GM12878 (cell line): ENCODE measurements around the gene RPL10A. TPM values are rescaled to one million over a fixed set of nuclear protein-coding genes. Genes with fewer than 3 reads are reported as not detected.

Source experiments
- ATAC-seq: fragments of 200-7000 bp; cut with Tn5 transposase; 3 replicates; pipeline ENCODE4 v1.9.1; 2020; ENCODE audit warnings: mild to moderate bottlenecking, moderate library complexity
- BruUV-seq: library from RNA; stranded (reverse); fragments of 400-500 nt; replicated peaks from 2 replicates; lab custom pipeline; 2021; lab: Mats Ljungman, UMichigan
- CTCF ChIA-PET: fragments of 300-600 bp; sonication (Branson Sonifier 250); formaldehyde crosslinking; extraction: SDS; loops from one replicate; lab custom pipeline; 2021; ENCODE audit warnings: inconsistent platforms; lab: Yijun Ruan, JAX
- POLR2A ChIA-PET: fragments of 350-600 bp; formaldehyde crosslinking; extraction: SDS; loops from one replicate; lab custom pipeline; 2021; ENCODE audit warnings: inconsistent platforms; lab: Charles Lee
- RAD21 ChIA-PET: fragments of 300-600 bp; sonication (Branson Sonifier 250); formaldehyde crosslinking; loops from one replicate; lab custom pipeline; 2023; ENCODE audit warnings: antibody characterized with exemption; ENCODE audit not compliant: unreplicated experiment; lab: Charles Lee
- SMC1A ChIA-PET: fragments of 300-600 bp; sonication (Branson Sonifier 250); formaldehyde crosslinking; loops from one replicate; lab custom pipeline; 2023; ENCODE audit not compliant: unreplicated experiment, uncharacterized antibody; lab: Charles Lee
- DNase-seq: peaks from one replicate; pipeline ENCODE4 v3.0.0-alpha.2; 2011; ENCODE audit warnings: low read depth, low spot score
- FAIRE-seq: peaks from 3 replicates; lab custom pipeline; 2011; peaks lifted over from hg19 to GRCh38; lab: Jason Lieb, UNC
- H2AFZ ChIP-seq: 2 replicates; pipeline ENCODE4 v1.6.0; 2011; ENCODE audit warnings: low read depth, low read length, control low read depth; ENCODE audit not compliant: control insufficient read depth
- H3K27ac ChIP-seq: 2 replicates; pipeline ENCODE4 v1.5.1; 2011; ENCODE audit warnings: control low read depth; ENCODE audit not compliant: control insufficient read depth, insufficient read depth
- H3K27me3 ChIP-seq, 2 experiments: replicated peaks in 1 of 2; 2 replicates each; pipeline versions ENCODE4 v1.6.0 to v1.6.1; 2011; ENCODE audit warnings: low read length in 1 of 2; ENCODE audit not compliant: control insufficient read depth in 2 of 2, insufficient read depth in 2 of 2
- H3K36me3 ChIP-seq, 2 experiments: 2 replicates each; pipeline ENCODE4 v1.5.1; 2011; ENCODE audit warnings: low read length in 1 of 2; ENCODE audit not compliant: control insufficient read depth in 2 of 2, insufficient read depth in 2 of 2
- H3K4me1 ChIP-seq: 2 replicates; pipeline ENCODE4 v1.6.1; 2011; ENCODE audit warnings: mild to moderate bottlenecking, low read length, moderate library complexity, mixed read lengths; ENCODE audit not compliant: control insufficient read depth, insufficient read depth
- H3K4me2 ChIP-seq: 2 replicates; pipeline ENCODE4 v1.6.0; 2011; ENCODE audit warnings: control low read depth; ENCODE audit not compliant: control insufficient read depth, insufficient read depth
- H3K4me3 ChIP-seq: fragments of 200-600 bp; sonication (generic); 2 replicates; pipeline ENCODE4 v1.5.1; 2016
- H3K79me2 ChIP-seq: 2 replicates; pipeline ENCODE4 v1.6.0; 2011; ENCODE audit warnings: low read length; ENCODE audit not compliant: control insufficient read depth, insufficient read depth
- H3K9ac ChIP-seq: 2 replicates; pipeline ENCODE4 v1.8.0; 2011; ENCODE audit warnings: low read length, control low read depth, mixed read lengths; ENCODE audit not compliant: control insufficient read depth, insufficient read depth
- H3K9me3 ChIP-seq: replicated peaks from 3 replicates; pipeline ENCODE4 v1.5.1; 2011; ENCODE audit warnings: mild to moderate bottlenecking, low read length; ENCODE audit not compliant: control insufficient read depth, insufficient read depth
- H4K20me1 ChIP-seq: 2 replicates; pipeline ENCODE4 v1.6.0; 2011; ENCODE audit not compliant: control insufficient read depth, insufficient read depth
- BCL11A ChIP-seq: IDR thresholded peaks from 2 replicates; pipeline ENCODE4 v1.6.1; 2011; ENCODE audit warnings: low read depth, low read length
- CHD1 ChIP-seq: IDR thresholded peaks from 2 replicates; pipeline ENCODE4 v1.6.1; 2012; ENCODE audit warnings: low read depth, low read length, improper control_type of control experiment
- CREM ChIP-seq: IDR thresholded peaks from 2 replicates; pipeline ENCODE4 v1.6.1; 2014; ENCODE audit warnings: antibody characterized with exemption, low read depth
- E2F4 ChIP-seq: IDR thresholded peaks from 2 replicates; pipeline ENCODE4 v1.6.1; 2012; ENCODE audit warnings: low read depth, low read length, improper control_type of control experiment
- IKZF2 ChIP-seq, 2 experiments: fragments of 450-650 bp; IDR thresholded peaks; 2 replicates each; pipeline ENCODE4 v1.6.1; 2017; ENCODE audit warnings: mild to moderate bottlenecking in 2 of 2, moderate library complexity in 2 of 2
- NBN ChIP-seq: fragments of 450-650 bp; IDR thresholded peaks from 2 replicates; pipeline ENCODE4 v1.6.1; 2016
- POLR2AphosphoS2 ChIP-seq: IDR thresholded peaks from 2 replicates; pipeline ENCODE4 v1.6.1; 2011; ENCODE audit warnings: low read depth, mild to moderate bottlenecking, low read length, improper control_type of control experiment, moderate library complexity
- RAD51 ChIP-seq: fragments of 450-650 bp; IDR thresholded peaks from 2 replicates; pipeline ENCODE4 v1.6.1; 2016; ENCODE audit warnings: moderate library complexity, mild to moderate bottlenecking, inconsistent platforms
- RBBP5 ChIP-seq: fragments of 200-600 bp; sonication (generic); conservative IDR thresholded peaks from 2 replicates; pipeline ENCODE4 v1.6.1; 2016
- RCOR1 ChIP-seq: conservative IDR thresholded peaks from 2 replicates; pipeline ENCODE4 v1.6.1; 2012; ENCODE audit warnings: low read depth, low read length, improper control_type of control experiment
- RFX5 ChIP-seq: IDR thresholded peaks from 2 replicates; pipeline ENCODE4 v1.6.1; 2011; ENCODE audit warnings: low read depth, low read length, improper control_type of control experiment
- SIN3A ChIP-seq: IDR thresholded peaks from 2 replicates; pipeline ENCODE4 v1.6.1; 2012; ENCODE audit warnings: low read depth, low read length, improper control_type of control experiment
- TAF1 ChIP-seq: IDR thresholded peaks from 2 replicates; pipeline ENCODE4 v1.6.1; 2011; ENCODE audit warnings: mild to moderate bottlenecking, low read depth, low read length, borderline replicate concordance
- WGBS: methylation state at CpG from one replicate; pipeline ENCODE4 v1.1.6; 2016; ENCODE audit warnings: low lambda C conversion rate; ENCODE audit not compliant: insufficient replicate concordance, insufficient coverage; ENCODE audit errors: missing lambda C conversion rate; 5-methylcytosine and 5-hydroxymethylcytosine counted together
- in situ Hi-C: fragments of 300-500 bp; cut with MboI; formaldehyde crosslinking; loops from 9 replicates; pipeline ENCODE4 v1.14.3; 2018; ENCODE audit warnings: mixed read lengths
- intact Hi-C: fragments of 100-400 bp; cut with micrococcal nuclease; formaldehyde crosslinking; loops from one replicate; pipeline ENCODE4 v1.14.2; 2022; ENCODE audit not compliant: unreplicated experiment
- polyA plus RNA-seq, 11 experiments: library from polyadenylated mRNA; depleted of rRNA in 4 of 11; unstranded in 6 of 11; stranded (reverse) in 5 of 11; fragments of >200 nt; fragmentation: Nextera tagmentation in 4 of 11; fragmentation: Illumina TruSeq in 1 of 11; extraction: Ambion mirVana in 4 of 11; extraction: Trizol in 1 of 11; gene quantifications; 1 replicate in 1 of 11; 2 replicates in 10 of 11; pipeline versions ENCODE4 v1.2.1 to v1.2.3, GENCODE V29; 2011 to 2016; ENCODE audit warnings: inconsistent platforms in 2 of 11, missing spikeins in 2 of 11, low read depth in 1 of 11
- total RNA-seq, 4 experiments: library from RNA; depleted of rRNA in 3 of 4; stranded (reverse); fragments of >200 nt in 3 of 4; fragmentation: Illumina TruSeq in 1 of 4; extraction: Trizol in 1 of 4; gene quantifications; 2 replicates each; pipeline versions ENCODE4 v1.2.1 to v1.2.3, GENCODE V29; 2013 to 2021
- TF ChIP-seq, protein P1 (sequence below): fragments of 450-650 bp; IDR thresholded peaks from 2 replicates; pipeline ENCODE4 v1.6.1; 2017; ENCODE audit warnings: mild to moderate bottlenecking, moderate library complexity
- TF ChIP-seq, protein P2 (sequence below): fragments of 450-650 bp; IDR thresholded peaks from 2 replicates; pipeline ENCODE4 v1.6.1; 2016; ENCODE audit warnings: mild to moderate bottlenecking
- TF ChIP-seq, protein P3 (sequence below): fragments of 450-650 bp; IDR thresholded peaks from 2 replicates; pipeline ENCODE4 v1.6.1; 2017; ENCODE audit warnings: mild to moderate bottlenecking, low read depth, inconsistent platforms; ENCODE audit not compliant: poor library complexity, severe bottlenecking

RPL10A gene
- total and polyA plus RNA-seq, 10 of the 15 experiments (the other 5 are each of a cell fraction or from before 2014, with no cell fraction given): 833 to 4,029 (median 2,795) TPM

DNA sequence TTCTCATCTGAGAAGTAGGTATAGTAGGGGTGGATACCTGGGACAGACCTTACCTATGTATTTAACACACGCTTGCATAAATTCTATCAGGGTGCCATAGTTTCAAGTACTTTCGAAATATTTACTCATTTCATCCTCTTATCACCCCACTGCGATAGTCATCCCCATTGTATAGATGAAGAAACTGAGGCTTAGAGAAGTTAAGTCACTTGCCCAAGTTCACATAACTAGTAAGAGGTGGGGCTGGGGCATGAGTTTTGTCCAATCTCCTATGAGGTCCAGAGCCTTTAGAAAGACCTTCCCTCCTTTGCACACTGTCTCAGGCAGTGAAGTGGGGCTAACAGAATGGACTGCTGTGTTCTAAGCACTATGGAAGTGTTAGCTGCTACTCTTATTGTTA, 38.3 kb downstream of the RPL10A start (continued):
- TF ChIP-seq E2F4 (no peak), RCOR1 (no peak), POLR2AphosphoS2 (no peak), RBBP5 (no peak)
- TF ChIP-seq, all 136 proteins: peak for 0

DNA sequence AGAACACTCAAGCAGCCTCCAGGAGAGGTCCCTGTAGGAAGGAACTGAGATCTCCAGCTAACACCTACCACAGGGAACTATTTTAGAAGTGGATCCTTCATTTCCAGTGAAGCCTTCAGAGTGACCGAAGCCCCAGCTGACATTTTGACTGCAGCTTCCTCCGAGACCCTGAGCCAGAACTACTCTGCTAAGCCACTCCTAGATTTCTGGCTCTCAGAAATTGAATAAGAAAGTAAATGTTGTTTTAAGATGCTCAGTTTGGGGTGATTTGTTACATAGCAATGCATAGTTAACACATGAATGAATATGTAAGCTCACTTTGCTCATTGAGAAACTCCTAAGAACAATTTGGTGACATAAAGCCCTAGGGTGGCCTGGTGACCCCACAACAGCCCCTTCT, 39.0 kb downstream of the RPL10A start:
- Histone ChIP-seq H3K9ac (no peak overlapping the region), H3K36me3 (no peaks in the 10 kb centered on the region), H3K27me3 (peaks cover 3 to 6% of the 10 kb centered on the region in 2 experiments; a peak in 1 of 4 replicates), H2AFZ (no peak overlapping the region), H3K27ac (no peak overlapping the region), H4K20me1 (no peaks in the 10 kb centered on the region), H3K4me3 (no peak overlapping the region), H3K79me2 (no peaks in the 10 kb centered on the region), H3K9me3 (no peaks in the 10 kb centered on the region), H3K4me2 (no peak overlapping the region), H3K4me1 (peaks cover 6% of the 10 kb centered on the region; the same call in 1 of the 2 replicates)
- ChIA-PET POLR2A (no interaction called here), SMC1A (interaction anchor here (0.6 kb wide), 1 partner anchor 302 kb away, joined by 4 read pairs; no protein-coding TSS in a partner anchor), CTCF (interaction anchor here (0.7 kb wide), 1 partner anchor 230 kb away, joined by 3 read pairs; no protein-coding TSS in a partner anchor), RAD21 (no interaction called here)
- no peak for DNase-seq
- WGBS: 41% methylated on average over 2 of the region's 2 CpGs
- intact Hi-C loops (no loop called here), in situ Hi-C loops (no loop called here)
- no TSS peak for BruUV-seq
- ATAC-seq: no peak
- no peak for FAIRE-seq
- TF ChIP-seq, protein P1, sequence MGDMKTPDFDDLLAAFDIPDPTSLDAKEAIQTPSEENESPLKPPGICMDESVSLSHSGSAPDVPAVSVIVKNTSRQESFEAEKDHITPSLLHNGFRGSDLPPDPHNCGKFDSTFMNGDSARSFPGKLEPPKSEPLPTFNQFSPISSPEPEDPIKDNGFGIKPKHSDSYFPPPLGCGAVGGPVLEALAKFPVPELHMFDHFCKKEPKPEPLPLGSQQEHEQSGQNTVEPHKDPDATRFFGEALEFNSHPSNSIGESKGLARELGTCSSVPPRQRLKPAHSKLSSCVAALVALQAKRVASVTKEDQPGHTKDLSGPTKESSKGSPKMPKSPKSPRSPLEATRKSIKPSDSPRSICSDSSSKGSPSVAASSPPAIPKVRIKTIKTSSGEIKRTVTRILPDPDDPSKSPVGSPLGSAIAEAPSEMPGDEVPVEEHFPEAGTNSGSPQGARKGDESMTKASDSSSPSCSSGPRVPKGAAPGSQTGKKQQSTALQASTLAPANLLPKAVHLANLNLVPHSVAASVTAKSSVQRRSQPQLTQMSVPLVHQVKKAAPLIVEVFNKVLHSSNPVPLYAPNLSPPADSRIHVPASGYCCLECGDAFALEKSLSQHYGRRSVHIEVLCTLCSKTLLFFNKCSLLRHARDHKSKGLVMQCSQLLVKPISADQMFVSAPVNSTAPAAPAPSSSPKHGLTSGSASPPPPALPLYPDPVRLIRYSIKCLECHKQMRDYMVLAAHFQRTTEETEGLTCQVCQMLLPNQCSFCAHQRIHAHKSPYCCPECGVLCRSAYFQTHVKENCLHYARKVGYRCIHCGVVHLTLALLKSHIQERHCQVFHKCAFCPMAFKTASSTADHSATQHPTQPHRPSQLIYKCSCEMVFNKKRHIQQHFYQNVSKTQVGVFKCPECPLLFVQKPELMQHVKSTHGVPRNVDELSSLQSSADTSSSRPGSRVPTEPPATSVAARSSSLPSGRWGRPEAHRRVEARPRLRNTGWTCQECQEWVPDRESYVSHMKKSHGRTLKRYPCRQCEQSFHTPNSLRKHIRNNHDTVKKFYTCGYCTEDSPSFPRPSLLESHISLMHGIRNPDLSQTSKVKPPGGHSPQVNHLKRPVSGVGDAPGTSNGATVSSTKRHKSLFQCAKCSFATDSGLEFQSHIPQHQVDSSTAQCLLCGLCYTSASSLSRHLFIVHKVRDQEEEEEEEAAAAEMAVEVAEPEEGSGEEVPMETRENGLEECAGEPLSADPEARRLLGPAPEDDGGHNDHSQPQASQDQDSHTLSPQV: no peak
- TF ChIP-seq SIN3A: no peak
- TF ChIP-seq CREM: no peak
- TF ChIP-seq, protein P2, sequence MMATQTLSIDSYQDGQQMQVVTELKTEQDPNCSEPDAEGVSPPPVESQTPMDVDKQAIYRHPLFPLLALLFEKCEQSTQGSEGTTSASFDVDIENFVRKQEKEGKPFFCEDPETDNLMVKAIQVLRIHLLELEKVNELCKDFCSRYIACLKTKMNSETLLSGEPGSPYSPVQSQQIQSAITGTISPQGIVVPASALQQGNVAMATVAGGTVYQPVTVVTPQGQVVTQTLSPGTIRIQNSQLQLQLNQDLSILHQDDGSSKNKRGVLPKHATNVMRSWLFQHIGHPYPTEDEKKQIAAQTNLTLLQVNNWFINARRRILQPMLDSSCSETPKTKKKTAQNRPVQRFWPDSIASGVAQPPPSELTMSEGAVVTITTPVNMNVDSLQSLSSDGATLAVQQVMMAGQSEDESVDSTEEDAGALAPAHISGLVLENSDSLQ: no peak
- TF ChIP-seq, protein P3, sequence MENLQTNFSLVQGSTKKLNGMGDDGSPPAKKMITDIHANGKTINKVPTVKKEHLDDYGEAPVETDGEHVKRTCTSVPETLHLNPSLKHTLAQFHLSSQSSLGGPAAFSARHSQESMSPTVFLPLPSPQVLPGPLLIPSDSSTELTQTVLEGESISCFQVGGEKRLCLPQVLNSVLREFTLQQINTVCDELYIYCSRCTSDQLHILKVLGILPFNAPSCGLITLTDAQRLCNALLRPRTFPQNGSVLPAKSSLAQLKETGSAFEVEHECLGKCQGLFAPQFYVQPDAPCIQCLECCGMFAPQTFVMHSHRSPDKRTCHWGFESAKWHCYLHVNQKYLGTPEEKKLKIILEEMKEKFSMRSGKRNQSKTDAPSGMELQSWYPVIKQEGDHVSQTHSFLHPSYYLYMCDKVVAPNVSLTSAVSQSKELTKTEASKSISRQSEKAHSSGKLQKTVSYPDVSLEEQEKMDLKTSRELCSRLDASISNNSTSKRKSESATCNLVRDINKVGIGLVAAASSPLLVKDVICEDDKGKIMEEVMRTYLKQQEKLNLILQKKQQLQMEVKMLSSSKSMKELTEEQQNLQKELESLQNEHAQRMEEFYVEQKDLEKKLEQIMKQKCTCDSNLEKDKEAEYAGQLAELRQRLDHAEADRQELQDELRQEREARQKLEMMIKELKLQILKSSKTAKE: no peak
- no peak for TF ChIP-seq CHD1
- TF ChIP-seq RFX5: no peak
- no peak for TF ChIP-seq IKZF2 (IDR thresholded peaks at IDR 0.05)
- no peak for TF ChIP-seq BCL11A
- no peak for TF ChIP-seq TAF1
- no peak for TF ChIP-seq NBN
- no peak for TF ChIP-seq RAD51
